ENCODE measurements around the gene GREB1. TPM values are rescaled to one million over a fixed set of nuclear protein-coding genes. Genes with fewer than 3 reads are reported as not detected.

GREB1 gene
- total RNA-seq, 1 donor from 2014 or later, result 82.5 TPM

DNA sequence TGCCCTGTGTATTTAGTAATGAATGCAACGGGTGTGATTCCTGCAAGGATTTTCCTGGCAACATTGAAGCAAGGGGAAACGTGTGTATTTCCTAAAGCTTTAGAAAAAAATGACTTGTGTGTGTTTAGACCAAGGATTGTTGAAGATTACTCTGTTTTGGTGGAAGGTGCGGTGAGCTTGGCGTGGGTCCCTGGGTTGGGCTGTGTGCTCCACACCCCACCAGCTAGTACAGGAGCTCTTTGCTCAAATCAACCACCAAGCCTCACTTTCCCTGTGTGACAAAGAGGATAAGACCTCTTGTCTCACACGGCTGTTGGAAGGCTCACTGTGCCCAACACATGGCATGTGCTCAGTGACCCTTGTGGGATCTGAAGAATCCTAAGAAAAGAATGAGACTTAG is 21.4 kb upstream of the GREB1 start:
- Mint-ChIP-seq H3K4me1 (ENCODE audit: low read depth) (peaks cover 11% of the 10 kb centered on the region), H3K27me3 (no peaks in the 10 kb centered on the region), H3K4me3 (ENCODE audit: low read depth) (no peak overlapping the region), H3K27ac (no peak overlapping the region), H3K9me3 (ENCODE audit: low read depth) (no peaks in the 10 kb centered on the region), H3K36me3 (ENCODE audit: insufficient read depth) (peaks cover 5% of the 10 kb centered on the region)
- no peak for DNase-seq (ENCODE audit: low spot score, unreplicated experiment)
- TF ChIP-seq CTCF (IDR thresholded peaks at IDR 0.05; ENCODE audit: unreplicated experiment), result no peak

DNA sequence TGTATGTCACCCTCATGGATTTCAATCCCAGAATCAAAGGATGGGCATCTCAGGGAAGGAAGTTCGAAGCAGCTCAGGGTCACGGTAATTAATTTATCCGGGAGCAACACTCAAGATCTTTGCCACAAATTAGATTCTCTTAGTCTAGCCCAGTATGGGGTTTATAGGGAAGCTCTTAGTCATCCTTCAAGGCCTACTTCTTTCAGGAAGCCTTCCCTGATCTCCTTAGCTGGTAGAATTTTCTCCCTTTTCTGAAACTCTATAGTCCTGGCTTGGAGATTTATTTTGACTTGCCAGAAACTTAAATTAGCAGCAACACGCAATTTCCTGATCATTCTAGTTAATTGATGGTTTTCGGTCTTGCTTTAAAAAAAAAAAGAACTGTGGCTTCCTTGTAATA is 20.5 kb upstream of the GREB1 start:
- no peak overlapping the region for H3K4me3 Mint-ChIP-seq (ENCODE audit: low read depth)
- peaks cover 5% of the 10 kb centered on the region for H3K36me3 Mint-ChIP-seq (ENCODE audit: insufficient read depth)
- no peak for DNase-seq (ENCODE audit: low spot score, unreplicated experiment)
- H3K9me3 Mint-ChIP-seq (ENCODE audit: low read depth), result no peaks in the 10 kb centered on the region
- no peaks in the 10 kb centered on the region for H3K27me3 Mint-ChIP-seq
- peaks cover 11% of the 10 kb centered on the region for H3K4me1 Mint-ChIP-seq (ENCODE audit: low read depth)
- no peak for TF ChIP-seq CTCF (IDR thresholded peaks at IDR 0.05; ENCODE audit: unreplicated experiment)
- no peak overlapping the region for H3K27ac Mint-ChIP-seq

- no peak overlapping the region for H3K27ac Mint-ChIP-seq
- no peak for DNase-seq (ENCODE audit: low spot score, unreplicated experiment)
- TF ChIP-seq CTCF (IDR thresholded peaks at IDR 0.05; ENCODE audit: unreplicated experiment), result no peak
- H3K36me3 Mint-ChIP-seq (ENCODE audit: insufficient read depth), result peaks cover 3% of the 10 kb centered on the region
- H3K9me3 Mint-ChIP-seq (ENCODE audit: low read depth), result no peaks in the 10 kb centered on the region
- H3K4me1 Mint-ChIP-seq (ENCODE audit: low read depth), result peaks cover 11% of the 10 kb centered on the region
- H3K4me3 Mint-ChIP-seq (ENCODE audit: low read depth), result no peak overlapping the region
- H3K27me3 Mint-ChIP-seq, result no peaks in the 10 kb centered on the region
Measured at GRCh38 chr2:11514081-11514730, 19.6 kb upstream of the GREB1 start.

GRCh38 chr2:11514904-11515303 is 18.9 kb upstream of the GREB1 start:
- Mint-ChIP-seq H3K4me1 (ENCODE audit: low read depth) (peaks cover 11% of the 10 kb centered on the region), H3K4me3 (ENCODE audit: low read depth) (no peak overlapping the region), H3K9me3 (ENCODE audit: low read depth) (no peaks in the 10 kb centered on the region), H3K36me3 (ENCODE audit: insufficient read depth) (peaks cover 3% of the 10 kb centered on the region), H3K27ac (no peak overlapping the region), H3K27me3 (no peaks in the 10 kb centered on the region)
- DNase-seq (ENCODE audit: low spot score, unreplicated experiment), result no peak
- TF ChIP-seq CTCF (IDR thresholded peaks at IDR 0.05; ENCODE audit: unreplicated experiment), result no peak

DNA sequence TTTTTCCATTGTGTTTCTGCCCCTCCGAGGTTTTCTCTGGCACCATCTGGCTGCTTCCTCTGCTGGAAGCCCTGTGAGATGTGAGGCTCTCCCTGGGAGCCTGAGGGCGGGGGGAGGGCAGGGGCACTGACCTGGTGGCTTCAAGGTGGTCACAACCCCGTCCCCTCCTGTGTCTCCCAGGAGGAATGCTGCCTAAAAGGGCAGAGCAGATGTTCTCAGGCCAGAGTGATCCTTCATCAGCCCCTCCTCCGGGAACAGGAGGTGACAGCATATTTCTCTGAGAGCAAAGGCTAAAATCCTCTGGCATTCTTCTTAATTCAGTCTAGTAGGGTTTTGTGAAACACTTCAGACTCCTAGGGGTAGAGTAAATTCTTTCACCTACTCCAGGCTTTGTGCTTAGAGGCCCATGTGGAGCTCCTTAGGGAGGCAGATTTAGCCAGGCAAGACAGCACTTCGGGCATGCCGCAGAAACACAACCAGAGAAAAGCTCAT is 18.3 kb upstream of the GREB1 start:
- Mint-ChIP-seq H3K27me3 (no peaks in the 10 kb centered on the region), H3K36me3 (ENCODE audit: insufficient read depth) (peaks cover 6% of the 10 kb centered on the region), H3K9me3 (ENCODE audit: low read depth) (no peaks in the 10 kb centered on the region), H3K4me3 (ENCODE audit: low read depth) (no peak overlapping the region), H3K4me1 (ENCODE audit: low read depth) (peaks cover 11% of the 10 kb centered on the region), H3K27ac (no peak overlapping the region)
- TF ChIP-seq CTCF (IDR thresholded peaks at IDR 0.05; ENCODE audit: unreplicated experiment), result no peak
- DNase-seq (ENCODE audit: low spot score, unreplicated experiment), result no peak

Measured in progenitor cell of endocrine pancreas (in vitro differentiated cells).